GM13976 (cell line): ENCODE measurements around the gene REST.
"Not testable (repeated sequence)": the region's sequence is repeated elsewhere in the genome, so short reads cannot be mapped to it uniquely, and the experiment has no call there.

Experiments used
- DNase-seq: peaks from one replicate; pipeline ENCODE4 v3.0.0; 2012; ENCODE audit warnings: low spot score
- CTCF ChIP-seq: IDR thresholded peaks from 2 replicates; pipeline ENCODE4 v1.5.1; 2012; ENCODE audit warnings: borderline replicate concordance, mild to moderate bottlenecking; ENCODE audit not compliant: insufficient read depth; ENCODE audit errors: extremely low read depth, missing control alignments, control extremely low read depth
- in situ Hi-C: fragments of 300-500 bp; cut with MboI; formaldehyde crosslinking; loops from one replicate; pipeline ENCODE4 v1.12.0; 2022; ENCODE audit warnings: low sequenced_read_pairs, mixed read lengths, inconsistent platforms; ENCODE audit not compliant: unreplicated experiment

The REST gene

GRCh38 chr4:56937262-56937661 is 29.6 kb downstream of the REST start:
- TF ChIP-seq CTCF, result no peak
- no peak for DNase-seq
- in situ Hi-C loops, result no loop called here

GRCh38 chr4:56939826-56940225 is 32.1 kb downstream of the REST start:
- in situ Hi-C loops, DNase-seq: not testable (repeated sequence)

- in situ Hi-C loops, result no loop called here
- no peak for DNase-seq
- TF ChIP-seq CTCF, result no peak
Measured at GRCh38 chr4:56940403-56940802, 32.7 kb downstream of the REST start.

- in situ Hi-C loops, result no loop called here
Measured at GRCh38 chr4:56940971-56941370, 33.3 kb downstream of the REST start.

GRCh38 chr4:56941403-56941802 is 33.7 kb downstream of the REST start:
- no peak for TF ChIP-seq CTCF
- in situ Hi-C loops, result no loop called here
- no peak for DNase-seq

More at GRCh38 chr4:56940971-56941370, 33.3 kb downstream of the REST start:
- no peak for TF ChIP-seq CTCF
- DNase-seq, result no peak

- in situ Hi-C loops, result no loop called here
- DNase-seq, result no peak
- TF ChIP-seq CTCF, result no peak
Measured at GRCh38 chr4:56953680-56954520, 46.2 kb downstream of the REST start.

GRCh38 chr4:56958111-56958517 is 50.4 kb downstream of the REST start:
- no peak for TF ChIP-seq CTCF
- no peak for DNase-seq
- in situ Hi-C loops, result no loop called here
